GM12801 (cell line): ENCODE data around the gene VEGFD.

Source experiments
- CTCF ChIP-seq: IDR thresholded peaks from one replicate; pipeline ENCODE4 v1.5.1; 2011; ENCODE audit warnings: control low read depth; ENCODE audit not compliant: insufficient read length; ENCODE audit errors: extremely low read depth

VEGFD gene

GRCh38 chrX:15322472-15322871, 61.7 kb downstream of the VEGFD start:
- no peak for TF ChIP-seq CTCF

- no peak for TF ChIP-seq CTCF
Observed at GRCh38 chrX:15322072-15322471, 62.1 kb downstream of the VEGFD start.

GRCh38 chrX:15321447-15321846, 62.8 kb downstream of the VEGFD start:
- no peak for TF ChIP-seq CTCF

- TF ChIP-seq CTCF: no peak
Observed at GRCh38 chrX:15320297-15320696, 63.9 kb downstream of the VEGFD start.

- no peak for TF ChIP-seq CTCF
Observed at GRCh38 chrX:15319075-15319474, 65.1 kb downstream of the VEGFD start.

- no peak for TF ChIP-seq CTCF
Observed at GRCh38 chrX:15315509-15315908, 68.7 kb downstream of the VEGFD start, which contains the start of gene ASB11. Gene ASB11, minus strand, starts transcription at chrX:15315640. Its CDS starts 35 bp downstream, at chrX:15315605.

GRCh38 chrX:15314472-15314871, 69.7 kb downstream of the VEGFD start:
- no peak for TF ChIP-seq CTCF

- TF ChIP-seq CTCF: no peak
Observed at GRCh38 chrX:15311119-15311518, 73.1 kb downstream of the VEGFD start.
